GM23248 (cell line): ENCODE results near the gene SH3BP2.

ENCODE experiments used
- EZH2 ChIP-seq: fragments of 200-600 bp; sonication (generic); IDR thresholded peaks from 2 replicates; pipeline ENCODE4 v1.6.1; 2018; ENCODE audit warnings: antibody characterized with exemption, mild to moderate bottlenecking; ENCODE audit not compliant: insufficient read depth, poor library complexity, severe bottlenecking
- EZH2phosphoT487 ChIP-seq: fragments of 200-600 bp; sonication (generic); IDR thresholded peaks from 2 replicates; pipeline ENCODE4 v1.6.1; 2018; ENCODE audit warnings: antibody characterized with exemption, moderate library complexity, mild to moderate bottlenecking, low read depth; ENCODE audit not compliant: insufficient read depth

GRCh38 chr4:2765832-2766526 is 26.9 kb upstream of the SH3BP2 start:
- TF ChIP-seq EZH2 (no peak), EZH2phosphoT487 (no peak)
